ENCODE data around the gene PLCB4. TPM values are rescaled to one million over a fixed set of nuclear protein-coding genes. Genes with fewer than 3 reads are reported as not detected.

The PLCB4 gene
- total and polyA plus RNA-seq, 8 donors = 6.2 to 15.3 (median 9.4) TPM

- no peak for ATAC-seq
- Histone ChIP-seq H3K27ac (no peak overlapping the region), H3K27me3 (no peaks in the 10 kb centered on the region), H3K4me3 (no peak overlapping the region), H3K4me1 (no peaks in the 10 kb centered on the region), H3K9me3 (no peaks in the 10 kb centered on the region), H3K36me3 (no peaks in the 10 kb centered on the region)
- intact Hi-C loops (cut with DNase I) = no loop called here
- no peak for DNase-seq
- TF ChIP-seq CTCF (IDR thresholded peaks at IDR 0.05) = no peak
Measured at GRCh38 chr20:9024606-9025005, 44.3 kb upstream of the PLCB4 start.

- Histone ChIP-seq H3K36me3 (no peaks in the 10 kb centered on the region), H3K9me3 (no peaks in the 10 kb centered on the region), H3K4me3 (no peak overlapping the region), H3K27me3 (no peaks in the 10 kb centered on the region), H3K4me1 (no peaks in the 10 kb centered on the region), H3K27ac (no peak overlapping the region)
- no peak for DNase-seq
- no peak for ATAC-seq
- no peak for TF ChIP-seq CTCF (IDR thresholded peaks at IDR 0.05)
- intact Hi-C loops (cut with DNase I) = no loop called here
Measured at GRCh38 chr20:9025011-9025410, 43.9 kb upstream of the PLCB4 start.

GRCh38 chr20:9025643-9026042 lies 43.2 kb upstream of the PLCB4 start:
- no peak for ATAC-seq
- no peaks in the 10 kb centered on the region for H3K27me3 ChIP-seq

GRCh38 chr20:9027626-9028025 lies 41.3 kb upstream of the PLCB4 start:
- no peaks in the 10 kb centered on the region for H3K27me3 ChIP-seq
- no peak overlapping the region for H3K27ac ChIP-seq
- H3K4me1 ChIP-seq = no peaks in the 10 kb centered on the region
- no peak for ATAC-seq
- no peak overlapping the region for H3K4me3 ChIP-seq
- intact Hi-C loops (cut with DNase I) = no loop called here
- DNase-seq = no peak
- no peaks in the 10 kb centered on the region for H3K9me3 ChIP-seq
- no peaks in the 10 kb centered on the region for H3K36me3 ChIP-seq
- TF ChIP-seq CTCF (IDR thresholded peaks at IDR 0.05) = no peak

More at GRCh38 chr20:9025643-9026042, 43.2 kb upstream of the PLCB4 start:
- intact Hi-C loops (cut with DNase I) = no loop called here
- H3K4me3 ChIP-seq = no peak overlapping the region
- TF ChIP-seq CTCF (IDR thresholded peaks at IDR 0.05) = no peak
- no peaks in the 10 kb centered on the region for H3K4me1 ChIP-seq
- H3K9me3 ChIP-seq = no peaks in the 10 kb centered on the region
- no peaks in the 10 kb centered on the region for H3K36me3 ChIP-seq
- no peak overlapping the region for H3K27ac ChIP-seq
- DNase-seq = no peak

- TF ChIP-seq CTCF (IDR thresholded peaks at IDR 0.05) = no peak
- no peaks in the 10 kb centered on the region for H3K27me3 ChIP-seq
- intact Hi-C loops (cut with DNase I) = no loop called here
- no peak overlapping the region for H3K27ac ChIP-seq
- DNase-seq (no peak), ATAC-seq (no peak)
- H3K9me3 ChIP-seq = no peaks in the 10 kb centered on the region
- no peak overlapping the region for H3K4me3 ChIP-seq
- no peaks in the 10 kb centered on the region for H3K4me1 ChIP-seq
- H3K36me3 ChIP-seq = no peaks in the 10 kb centered on the region
Measured at GRCh38 chr20:9028419-9028818, 40.5 kb upstream of the PLCB4 start.
